PFSK-1 (cell line): ENCODE data around the gene ANKK1.

Experiments
- FOXP2 ChIP-seq: optimal IDR thresholded peaks from 2 replicates; pipeline ENCODE3; 2011; ENCODE audit warnings: borderline replicate concordance, control low read depth, inconsistent platforms; ENCODE audit not compliant: insufficient read depth; ENCODE audit errors: extremely low read length, extremely low read depth
- POLR2AphosphoS5 ChIP-seq: IDR thresholded peaks from 2 replicates; pipeline ENCODE4 v1.6.1; 2012; ENCODE audit warnings: low read depth, mild to moderate bottlenecking, control low read depth, low read length, moderate library complexity
- REST ChIP-seq, 2 experiments: IDR thresholded peaks; 2 replicates each; pipeline versions ENCODE4 v1.6.1 to v1.8.0; 2011 to 2012; ENCODE audit warnings: low read depth in 2 of 2, low read length in 2 of 2, control low read depth in 1 of 2, inconsistent platforms in 1 of 2, mild to moderate bottlenecking in 1 of 2, moderate library complexity in 1 of 2; ENCODE audit not compliant: insufficient read depth in 1 of 2
- SIN3A ChIP-seq: IDR thresholded peaks from 2 replicates; pipeline ENCODE4 v1.6.1; 2012; ENCODE audit warnings: mild to moderate bottlenecking, low read length, moderate library complexity, borderline replicate concordance; ENCODE audit not compliant: insufficient read depth
- TAF1 ChIP-seq: IDR thresholded peaks from 2 replicates; pipeline ENCODE4 v1.6.1; 2012; ENCODE audit warnings: low read length, control low read depth, borderline replicate concordance; ENCODE audit not compliant: insufficient read depth

- TF ChIP-seq FOXP2 = no peak
- no peak for TF ChIP-seq POLR2AphosphoS5
- TF ChIP-seq TAF1 = no peak
- no peak for TF ChIP-seq REST (IDR thresholded peaks at IDR 0.05; ENCODE audit: insufficient read depth in 1 of 2, low read depth in 2 of 2, low read length in 2 of 2)
- no peak for TF ChIP-seq SIN3A
Observed at GRCh38 chr11:113389272-113389671, 1.7 kb downstream of the ANKK1 start.
